Naive thymus-derived CD4-positive, alpha-beta T cell (primary cell): ENCODE results near the gene ELFN2. TPM values are rescaled to one million over a fixed set of nuclear protein-coding genes. Genes with fewer than 3 reads are reported as not detected.
"Not testable (repeated sequence)": the region's sequence is repeated elsewhere in the genome, so short reads cannot be mapped to it uniquely, and the experiment has no call there.

Experiments
- ATAC-seq: fragments of 150-1000 bp; cut with Tn5 transposase; 2 replicates; pipeline ENCODE4 v1.10.0; 2021; ENCODE audit warnings: mild to moderate bottlenecking, moderate library complexity
- CTCF ChIA-PET: fragments of 350-600 bp; sonication (Branson Sonifier 250); formaldehyde crosslinking; loops from one replicate; lab custom pipeline; 2021; ENCODE audit warnings: antibody characterized with exemption; lab: Charles Lee
- POLR2A ChIA-PET: fragments of 350-600 bp; sonication (Branson Sonifier 250); formaldehyde crosslinking; loops from one replicate; lab custom pipeline; 2021; ENCODE audit warnings: antibody characterized with exemption, inconsistent platforms; lab: Charles Lee
- DNase-seq, 9 donors: peaks; one replicate each; pipeline versions ENCODE4 v3.0.0 to v3.0.0-alpha.2; 2020 to 2022; ENCODE audit warnings: mixed read lengths in 1 of 9
- H3K27ac ChIP-seq: one replicate; pipeline ENCODE4 v1.7.0; 2013; ENCODE audit warnings: mild to moderate bottlenecking, low read depth, low read length, moderate library complexity
- H3K27me3 ChIP-seq, 2 donors: one replicate each; pipeline ENCODE4 v1.7.0; 2013; ENCODE audit warnings: low read length in 2 of 2, mild to moderate bottlenecking in 2 of 2, moderate library complexity in 2 of 2; ENCODE audit not compliant: control insufficient read depth in 2 of 2, insufficient read depth in 2 of 2
- H3K36me3 ChIP-seq, 3 experiments: 1 replicate in 2 of 3; 2 replicates in 1 of 3; pipeline ENCODE4 v1.7.0; 2013; ENCODE audit warnings: low read length in 3 of 3, mild to moderate bottlenecking in 3 of 3, moderate library complexity in 1 of 3; ENCODE audit not compliant: insufficient read depth in 3 of 3, control insufficient read depth in 2 of 3
- H3K4me1 ChIP-seq, 2 donors: one replicate each; pipeline ENCODE4 v1.7.0; 2013; ENCODE audit warnings: low read length in 2 of 2, mild to moderate bottlenecking in 2 of 2, moderate library complexity in 1 of 2; ENCODE audit not compliant: control insufficient read depth in 2 of 2, insufficient read depth in 2 of 2
- H3K4me3 ChIP-seq: 2 replicates; pipeline ENCODE4 v1.7.0; 2013; ENCODE audit warnings: mild to moderate bottlenecking, low read length
- H3K9me3 ChIP-seq, 3 experiments: 1 replicate in 2 of 3; 2 replicates in 1 of 3; pipeline ENCODE4 v1.7.0; 2013; ENCODE audit warnings: low read length in 3 of 3; ENCODE audit not compliant: control insufficient read depth in 2 of 3
- H3K27ac Mint-ChIP-seq, 9 donors: one replicate each; pipeline ENCODE4 v1.8.0; 2020 to 2022; ENCODE audit warnings: mixed read lengths in 9 of 9, mild to moderate bottlenecking in 8 of 9, moderate library complexity in 5 of 9, inconsistent platforms in 2 of 9
- H3K27me3 Mint-ChIP-seq, 5 donors: one replicate each; pipeline ENCODE4 v1.8.0; 2021 to 2022; ENCODE audit warnings: mixed read lengths in 5 of 5, mild to moderate bottlenecking in 1 of 5
- H3K36me3 Mint-ChIP-seq, 5 donors: one replicate each; pipeline ENCODE4 v1.8.0; 2020 to 2022; ENCODE audit warnings: mixed read lengths in 5 of 5, mild to moderate bottlenecking in 3 of 5, inconsistent platforms in 1 of 5
- H3K4me1 Mint-ChIP-seq, 7 donors: one replicate each; pipeline ENCODE4 v1.8.0; 2020 to 2022; ENCODE audit warnings: mixed read lengths in 7 of 7, mild to moderate bottlenecking in 3 of 7, inconsistent platforms in 1 of 7
- H3K4me3 Mint-ChIP-seq, 10 donors: one replicate each; pipeline ENCODE4 v1.8.0; 2020 to 2022; ENCODE audit warnings: mild to moderate bottlenecking in 10 of 10, mixed read lengths in 10 of 10, moderate library complexity in 6 of 10, inconsistent platforms in 2 of 10
- H3K9me3 Mint-ChIP-seq, 11 donors: one replicate each; pipeline ENCODE4 v1.8.0; 2020 to 2022; ENCODE audit warnings: mixed read lengths in 11 of 11, mild to moderate bottlenecking in 4 of 11, inconsistent platforms in 1 of 11, moderate library complexity in 1 of 11
- intact Hi-C, 2 donors: fragments of 100-400 bp; cut with micrococcal nuclease; formaldehyde crosslinking; loops; one replicate each; pipeline ENCODE4 v1.15.1; 2023
- polyA plus RNA-seq, 2 donors: library from polyadenylated mRNA; unstranded; fragments of 300-500 nt; fragmentation: Illumina TruSeq; gene quantifications; one replicate each; pipeline ENCODE4 v1.2.3, GENCODE V29; 2021
- total RNA-seq, 6 experiments: library from RNA in 5 of 6; stranded (reverse) in 5 of 6; gene quantifications; 1 replicate in 5 of 6; 2 replicates in 1 of 6; pipeline ENCODE4 v1.2.3 and lab custom pipeline; 2021 to 2026

Gene ELFN2
- total and polyA plus RNA-seq, 7 experiments from 2014 or later = 0.10 to 0.66 (median 0.57) TPM; not detected in 2

GRCh38 chr22:37328538-37329237 lies 98.6 kb downstream of the ELFN2 start:
- H3K9me3 ChIP-seq, H3K27ac ChIP-seq, H3K27ac Mint-ChIP-seq, H3K36me3 Mint-ChIP-seq, CTCF ChIA-PET, intact Hi-C loops, POLR2A ChIA-PET, H3K36me3 ChIP-seq, H3K4me1 Mint-ChIP-seq, ATAC-seq, H3K4me3 Mint-ChIP-seq, H3K9me3 Mint-ChIP-seq, H3K4me1 ChIP-seq, DNase-seq, H3K4me3 ChIP-seq: not testable (repeated sequence)
- H3K27me3 Mint-ChIP-seq = peaks cover 44 to 78% (median 61%) of the 10 kb centered on the region in 5 donors
- peaks cover 0 to 14% of the 10 kb centered on the region in 2 donors for H3K27me3 ChIP-seq

- H3K4me3 ChIP-seq = no peak overlapping the region
- intact Hi-C loops = no loop called here
- H3K36me3 ChIP-seq = no peaks in the 10 kb centered on the region
- H3K9me3 ChIP-seq = no peaks in the 10 kb centered on the region
- no peak overlapping the region for H3K27ac ChIP-seq
- peaks cover 0 to 5% (median 4%) of the 10 kb centered on the region in 7 donors for H3K4me1 Mint-ChIP-seq
- no peaks in the 10 kb centered on the region for H3K36me3 Mint-ChIP-seq
- no peak overlapping the region for H3K4me3 Mint-ChIP-seq
- DNase-seq = no peak
- H3K4me1 ChIP-seq = no peaks in the 10 kb centered on the region
- ChIA-PET POLR2A (no interaction called here), CTCF (interaction anchor here (0.7 kb wide), 1 partner anchor 38 kb away, joined by 3 read pairs; no protein-coding TSS in a partner anchor)
- H3K27ac Mint-ChIP-seq = no peak overlapping the region
- ATAC-seq = no peak
- H3K27me3 Mint-ChIP-seq = peaks cover 45 to 83% (median 61%) of the 10 kb centered on the region in 5 donors
- H3K27me3 ChIP-seq = peaks cover 0 to 14% of the 10 kb centered on the region in 2 donors
- no peaks in the 10 kb centered on the region for H3K9me3 Mint-ChIP-seq
Measured at GRCh38 chr22:37328017-37328416, 99.3 kb downstream of the ELFN2 start.

GRCh38 chr22:37326726-37327125 lies 100.6 kb downstream of the ELFN2 start:
- peak overlapping the region in 1 of 10 donors; percentile 40 for H3K4me3 Mint-ChIP-seq
- POLR2A ChIA-PET = no interaction called here

GRCh38 chr22:37325039-37325395 lies 102.3 kb downstream of the ELFN2 start:
- H3K4me1 ChIP-seq = no peaks in the 10 kb centered on the region
- Mint-ChIP-seq H3K36me3 (no peaks in the 10 kb centered on the region), H3K4me1 (peaks cover 0 to 5% (median 4%) of the 10 kb centered on the region in 7 donors), H3K4me3 (peak overlapping the region in 1 of 10 donors; percentile 31), H3K27ac (no peak overlapping the region), H3K9me3 (no peaks in the 10 kb centered on the region), H3K27me3 (peaks cover 29 to 85% (median 40%) of the 10 kb centered on the region in 5 donors)
- H3K27me3 ChIP-seq = peaks cover 0 to 11% of the 10 kb centered on the region in 2 donors
- DNase-seq = no peak
- no peaks in the 10 kb centered on the region for H3K9me3 ChIP-seq
- ATAC-seq = no peak
- H3K4me3 ChIP-seq = no peak overlapping the region
- CTCF ChIA-PET = interaction anchor here (1.3 kb wide), 1 partner anchor 60 kb away, joined by 3 read pairs; no protein-coding TSS in a partner anchor
- no peaks in the 10 kb centered on the region for H3K36me3 ChIP-seq
- no peak overlapping the region for H3K27ac ChIP-seq
- intact Hi-C loops = no loop called here
- POLR2A ChIA-PET = no interaction called here

More at GRCh38 chr22:37326726-37327125, 100.6 kb downstream of the ELFN2 start:
- CTCF ChIA-PET = no interaction called here
- ATAC-seq (no peak), DNase-seq (no peak)
- Histone ChIP-seq H3K27me3 (peaks cover 0 to 11% of the 10 kb centered on the region in 2 donors), H3K9me3 (no peaks in the 10 kb centered on the region), H3K4me1 (no peaks in the 10 kb centered on the region), H3K4me3 (no peak overlapping the region), H3K36me3 (no peaks in the 10 kb centered on the region), H3K27ac (no peak overlapping the region)
- Mint-ChIP-seq H3K4me1 (peaks cover 0 to 5% (median 4%) of the 10 kb centered on the region in 7 donors), H3K36me3 (no peaks in the 10 kb centered on the region), H3K9me3 (no peaks in the 10 kb centered on the region), H3K27ac (peak overlapping the region in 2 of 9 donors; percentile 31 to 62), H3K27me3 (peaks cover 34 to 84% (median 49%) of the 10 kb centered on the region in 5 donors)
- intact Hi-C loops = no loop called here

- peaks cover 0 to 11% of the 10 kb centered on the region in 2 donors for H3K27me3 ChIP-seq
- no peaks in the 10 kb centered on the region for H3K4me1 ChIP-seq
- intact Hi-C loops = no loop called here
- ChIA-PET CTCF (interaction anchor here (1.3 kb wide), 1 partner anchor 60 kb away, joined by 3 read pairs; no protein-coding TSS in a partner anchor), POLR2A (no interaction called here)
- no peak overlapping the region for H3K27ac Mint-ChIP-seq
- no peaks in the 10 kb centered on the region for H3K9me3 ChIP-seq
- DNase-seq = no peak
- H3K27ac ChIP-seq = no peak overlapping the region
- no peak overlapping the region for H3K4me3 ChIP-seq
- no peaks in the 10 kb centered on the region for H3K36me3 Mint-ChIP-seq
- H3K36me3 ChIP-seq = no peaks in the 10 kb centered on the region
- peaks cover 26 to 80% (median 35%) of the 10 kb centered on the region in 5 donors for H3K27me3 Mint-ChIP-seq
- H3K4me3 Mint-ChIP-seq = peak overlapping the region in 3 of 10 donors; percentile 1 to 28 (median 13)
- H3K4me1 Mint-ChIP-seq = peaks cover 0 to 5% (median 4%) of the 10 kb centered on the region in 7 donors
- ATAC-seq = no peak
- no peaks in the 10 kb centered on the region for H3K9me3 Mint-ChIP-seq
Measured at GRCh38 chr22:37324340-37325038, 102.8 kb downstream of the ELFN2 start.

GRCh38 chr22:37320726-37321677 lies 106.3 kb downstream of the ELFN2 start:
- no peak overlapping the region for H3K4me3 ChIP-seq
- Mint-ChIP-seq H3K27ac (no peak overlapping the region), H3K4me3 (no peak overlapping the region), H3K27me3 (peaks cover 10 to 49% (median 10%) of the 10 kb centered on the region in 5 donors), H3K36me3 (no peaks in the 10 kb centered on the region), H3K4me1 (peaks cover 3 to 18% (median 13%) of the 10 kb centered on the region in 7 donors), H3K9me3 (no peaks in the 10 kb centered on the region)
- POLR2A ChIA-PET = interaction anchor here (1.4 kb wide), 1 partner anchor 24 kb away, joined by 3 read pairs; no protein-coding TSS in a partner anchor
- no peak for ATAC-seq
- no peak for DNase-seq
- CTCF ChIA-PET = interaction anchor here (0.6 kb wide), 1 partner anchor 58 kb away, joined by 3 read pairs; no protein-coding TSS in a partner anchor
- H3K36me3 ChIP-seq = no peaks in the 10 kb centered on the region
- intact Hi-C loops = no loop called here
- peaks cover 7 to 12% of the 10 kb centered on the region in 2 donors for H3K4me1 ChIP-seq
- H3K9me3 ChIP-seq = no peaks in the 10 kb centered on the region
- no peak overlapping the region for H3K27ac ChIP-seq
- H3K27me3 ChIP-seq = peaks cover 0 to 7% of the 10 kb centered on the region in 2 donors
